GM13976 (cell line): ENCODE results near the gene LYPD6B.

ENCODE experiments used
- DNase-seq: peaks from one replicate; pipeline ENCODE4 v3.0.0; 2012; ENCODE audit warnings: low spot score
- CTCF ChIP-seq: IDR thresholded peaks from 2 replicates; pipeline ENCODE4 v1.5.1; 2012; ENCODE audit warnings: borderline replicate concordance, mild to moderate bottlenecking; ENCODE audit not compliant: insufficient read depth; ENCODE audit errors: extremely low read depth, missing control alignments, control extremely low read depth
- in situ Hi-C: fragments of 300-500 bp; cut with MboI; formaldehyde crosslinking; loops from one replicate; pipeline ENCODE4 v1.12.0; 2022; ENCODE audit warnings: low sequenced_read_pairs, mixed read lengths, inconsistent platforms; ENCODE audit not compliant: unreplicated experiment

Gene LYPD6B

GRCh38 chr2:149132901-149133300 is 94.4 kb downstream of the LYPD6B start:
- TF ChIP-seq CTCF: no peak
- in situ Hi-C loops: no loop called here
- no peak for DNase-seq

GRCh38 chr2:149134335-149134923 is 95.9 kb downstream of the LYPD6B start:
- TF ChIP-seq CTCF: no peak
- no peak for DNase-seq
- in situ Hi-C loops: no loop called here

GRCh38 chr2:149136111-149136510 is 97.6 kb downstream of the LYPD6B start:
- in situ Hi-C loops: no loop called here
- no peak for DNase-seq
- no peak for TF ChIP-seq CTCF

- in situ Hi-C loops: no loop called here
These were observed 102.5 kb downstream of the LYPD6B start for GRCh38 chr2:149141046-149141445.

GRCh38 chr2:149143734-149144133 is 105.2 kb downstream of the LYPD6B start:
- TF ChIP-seq CTCF: no peak
- in situ Hi-C loops: no loop called here
- no peak for DNase-seq

More at GRCh38 chr2:149141046-149141445, 102.5 kb downstream of the LYPD6B start:
- no peak for DNase-seq
- TF ChIP-seq CTCF: no peak

- in situ Hi-C loops: no loop called here
- TF ChIP-seq CTCF: no peak
- no peak for DNase-seq
These were observed 107.1 kb downstream of the LYPD6B start for GRCh38 chr2:149145314-149146295.
